ENCODE measurements around the gene DLK2. TPM values are rescaled to one million over a fixed set of nuclear protein-coding genes. Genes with fewer than 3 reads are reported as not detected.

DLK2 gene
- total RNA-seq, 1 experiment from 2014 or later = 0.75 TPM

GRCh38 chr6:43491750-43492661 lies 36.7 kb upstream of the DLK2 start:
- no peaks in the 10 kb centered on the region for H3K27me3 ChIP-seq (replicated peaks; ENCODE audit: control insufficient read depth, insufficient read depth, low read length)
- no peaks in the 10 kb centered on the region for H3K9me3 Mint-ChIP-seq (ENCODE audit: unreplicated experiment)
- H3K4me1 Mint-ChIP-seq (ENCODE audit: low read depth, unreplicated experiment) = peaks cover 20% of the 10 kb centered on the region
- no peaks in the 10 kb centered on the region for H3K27me3 Mint-ChIP-seq (ENCODE audit: insufficient read depth, unreplicated experiment)
- ChIA-PET CTCF (interaction anchor here (0.9 kb wide), 1 partner anchor 35 kb away, joined by 3 read pairs; no protein-coding TSS in a partner anchor), POLR2A (no interaction called here)
- H3K27ac Mint-ChIP-seq (ENCODE audit: unreplicated experiment) = no peak overlapping the region
- intact Hi-C loops (cut with micrococcal nuclease; ENCODE audit: unreplicated experiment) = no loop called here
- H3K4me1 ChIP-seq = peaks cover 37% of the 10 kb centered on the region
- H3K4me3 ChIP-seq (ENCODE audit: low read depth, low read length) = no peak overlapping the region
- no peaks in the 10 kb centered on the region for H3K36me3 Mint-ChIP-seq (ENCODE audit: insufficient read depth, unreplicated experiment)
- BruUV-seq (replicated peaks) = no TSS peak
- no peak for TF ChIP-seq CTCF (IDR thresholded peaks at IDR 0.05; ENCODE audit: insufficient read depth in 1 of 2, low read depth in 1 of 2, low read length in 1 of 2, severe bottlenecking in 1 of 2, unreplicated experiment in 1 of 2)
- no peaks in the 10 kb centered on the region for H3K36me3 ChIP-seq (ENCODE audit: control insufficient read depth, insufficient read depth, low read length)
- no peak overlapping the region for H3K4me3 Mint-ChIP-seq (ENCODE audit: unreplicated experiment)
- no peaks in the 10 kb centered on the region for H3K9me3 ChIP-seq
- DNase-seq = no peak

- POLR2A ChIA-PET = no interaction called here
- BruUV-seq (replicated peaks) = no TSS peak
- no peaks in the 10 kb centered on the region for H3K36me3 ChIP-seq (ENCODE audit: control insufficient read depth, insufficient read depth, low read length)
- CTCF ChIA-PET = interaction anchor here (0.9 to 1.2 kb wide), 2 partner anchors 33 to 47 kb away, joined by 3 read pairs; no protein-coding TSS in a partner anchor
- H3K27me3 Mint-ChIP-seq (ENCODE audit: insufficient read depth, unreplicated experiment) = no peaks in the 10 kb centered on the region
- H3K4me1 ChIP-seq = peaks cover 22% of the 10 kb centered on the region
- no peak overlapping the region for H3K4me3 ChIP-seq (ENCODE audit: low read depth, low read length)
- intact Hi-C loops (cut with micrococcal nuclease; ENCODE audit: unreplicated experiment) = no loop called here
- H3K4me3 Mint-ChIP-seq (ENCODE audit: unreplicated experiment) = no peak overlapping the region
- H3K36me3 Mint-ChIP-seq (ENCODE audit: insufficient read depth, unreplicated experiment) = peaks cover 5% of the 10 kb centered on the region
- no peak for DNase-seq
- H3K27ac Mint-ChIP-seq (ENCODE audit: unreplicated experiment) = no peak overlapping the region
- H3K9me3 ChIP-seq = no peaks in the 10 kb centered on the region
- TF ChIP-seq CTCF (IDR thresholded peaks at IDR 0.05; ENCODE audit: insufficient read depth in 1 of 2, low read depth in 1 of 2, low read length in 1 of 2, severe bottlenecking in 1 of 2, unreplicated experiment in 1 of 2) = no peak
- no peaks in the 10 kb centered on the region for H3K9me3 Mint-ChIP-seq (ENCODE audit: unreplicated experiment)
- H3K27me3 ChIP-seq (replicated peaks; ENCODE audit: control insufficient read depth, insufficient read depth, low read length) = no peaks in the 10 kb centered on the region
- peaks cover 11% of the 10 kb centered on the region for H3K4me1 Mint-ChIP-seq (ENCODE audit: low read depth, unreplicated experiment)
Measured at GRCh38 chr6:43490523-43490939, 35.2 kb upstream of the DLK2 start.

- H3K9me3 Mint-ChIP-seq (ENCODE audit: unreplicated experiment) = no peaks in the 10 kb centered on the region
- H3K36me3 Mint-ChIP-seq (ENCODE audit: insufficient read depth, unreplicated experiment) = peaks cover 5% of the 10 kb centered on the region
- no peak overlapping the region for H3K4me3 Mint-ChIP-seq (ENCODE audit: unreplicated experiment)
- TF ChIP-seq CTCF (IDR thresholded peaks at IDR 0.05; ENCODE audit: insufficient read depth in 1 of 2, low read depth in 1 of 2, low read length in 1 of 2, severe bottlenecking in 1 of 2, unreplicated experiment in 1 of 2) = no peak
- H3K27me3 ChIP-seq (replicated peaks; ENCODE audit: control insufficient read depth, insufficient read depth, low read length) = no peaks in the 10 kb centered on the region
- H3K27ac Mint-ChIP-seq (ENCODE audit: unreplicated experiment) = no peak overlapping the region
- no peak for DNase-seq
- ChIA-PET CTCF (interaction anchor here (1.2 kb wide), 1 partner anchor 45 kb away, joined by 3 read pairs; no protein-coding TSS in a partner anchor), POLR2A (no interaction called here)
- no peaks in the 10 kb centered on the region for H3K27me3 Mint-ChIP-seq (ENCODE audit: insufficient read depth, unreplicated experiment)
- H3K9me3 ChIP-seq = no peaks in the 10 kb centered on the region
- BruUV-seq (replicated peaks) = no TSS peak
- H3K4me1 ChIP-seq = 0 out of 2 replicates have a peak, but pooled peaks cover 13% of the 10 kb centered on the region
- H3K36me3 ChIP-seq (ENCODE audit: control insufficient read depth, insufficient read depth, low read length) = no peaks in the 10 kb centered on the region
- peaks cover 6% of the 10 kb centered on the region for H3K4me1 Mint-ChIP-seq (ENCODE audit: low read depth, unreplicated experiment)
- H3K4me3 ChIP-seq (ENCODE audit: low read depth, low read length) = no peak overlapping the region
- intact Hi-C loops (cut with micrococcal nuclease; ENCODE audit: unreplicated experiment) = no loop called here
Measured at GRCh38 chr6:43489277-43490072, 34.1 kb upstream of the DLK2 start.
